H9 (cell line): ENCODE measurements around the gene CAMTA1. TPM values are rescaled to one million over a fixed set of nuclear protein-coding genes. Genes with fewer than 3 reads are reported as not detected.

Experiments used
- DNase-seq: peaks from one replicate; pipeline ENCODE4 v3.0.0-alpha.2; 2017
- H2AFZ ChIP-seq: one replicate; pipeline ENCODE4 v1.6.1; 2013; ENCODE audit warnings: mild to moderate bottlenecking, low read length, control low read depth, moderate library complexity
- H2AK5ac ChIP-seq: 2 replicates; pipeline ENCODE4 v1.6.1; 2013; ENCODE audit warnings: low read length, control low read depth, mixed read lengths; ENCODE audit not compliant: insufficient read length
- H2BK120ac ChIP-seq: one replicate; pipeline ENCODE4 v1.6.1; 2013; ENCODE audit warnings: low read depth, mild to moderate bottlenecking, low read length, control low read depth, inconsistent platforms; ENCODE audit not compliant: poor library complexity, severe bottlenecking
- H2BK12ac ChIP-seq: 2 replicates; pipeline ENCODE4 v1.6.1; 2013; ENCODE audit warnings: low read length, control low read depth, mixed read lengths, low read depth; ENCODE audit not compliant: insufficient read length
- H2BK15ac ChIP-seq: 2 replicates; pipeline ENCODE4 v1.6.1; 2013; ENCODE audit warnings: low read depth, low read length, control low read depth
- H2BK20ac ChIP-seq: one replicate; pipeline ENCODE4 v1.6.1; 2013; ENCODE audit warnings: low read depth, mild to moderate bottlenecking, low read length, control low read depth, inconsistent platforms; ENCODE audit not compliant: poor library complexity, severe bottlenecking
- H2BK5ac ChIP-seq: 2 replicates; pipeline ENCODE4 v1.6.1; 2013; ENCODE audit warnings: low read length, control low read depth, mixed read lengths; ENCODE audit not compliant: insufficient read length
- H3K14ac ChIP-seq: 2 replicates; pipeline ENCODE4 v1.6.1; 2013; ENCODE audit warnings: low read length, control low read depth; ENCODE audit not compliant: insufficient read depth
- H3K18ac ChIP-seq: 2 replicates; pipeline ENCODE4 v1.6.1; 2013; ENCODE audit warnings: low read depth, mild to moderate bottlenecking, mixed read lengths, low read length, control low read depth; ENCODE audit not compliant: insufficient read length
- H3K23ac ChIP-seq: 2 replicates; pipeline ENCODE4 v1.6.1; 2013; ENCODE audit warnings: low read length, control low read depth, mixed read lengths, low read depth; ENCODE audit not compliant: insufficient read length
- H3K23me2 ChIP-seq: 2 replicates; pipeline ENCODE4 v1.6.1; 2013; ENCODE audit warnings: low read depth, mild to moderate bottlenecking, mixed read lengths, low read length, control low read depth; ENCODE audit not compliant: insufficient read length, poor library complexity, severe bottlenecking
- H3K27ac ChIP-seq: 2 replicates; pipeline ENCODE4 v1.5.1; 2013; ENCODE audit warnings: low read length, control low read depth, mixed read lengths, low read depth; ENCODE audit not compliant: insufficient read length
- H3K27me3 ChIP-seq: 2 replicates; pipeline ENCODE4 v1.6.1; 2013; ENCODE audit warnings: low read length, control low read depth, inconsistent platforms; ENCODE audit not compliant: insufficient read depth
- H3K4ac ChIP-seq: 2 replicates; pipeline ENCODE4 v1.6.1; 2013; ENCODE audit warnings: low read depth, mild to moderate bottlenecking, control low read depth, inconsistent platforms, low read length, moderate library complexity
- H3K4me1 ChIP-seq: 2 replicates; pipeline ENCODE4 v1.6.1; 2013; ENCODE audit warnings: low read length, control low read depth, inconsistent platforms; ENCODE audit not compliant: insufficient read depth
- H3K4me2 ChIP-seq: 2 replicates; pipeline ENCODE4 v1.6.1; 2013; ENCODE audit warnings: low read length, control low read depth, mixed read lengths; ENCODE audit not compliant: insufficient read length, insufficient read depth
- H3K56ac ChIP-seq: 2 replicates; pipeline ENCODE4 v1.6.1; 2013; ENCODE audit warnings: low read depth, mild to moderate bottlenecking, mixed read lengths, low read length, control low read depth; ENCODE audit not compliant: insufficient read length
- H3K79me1 ChIP-seq: 2 replicates; pipeline ENCODE4 v1.6.1; 2013; ENCODE audit warnings: low read depth, mild to moderate bottlenecking, moderate library complexity, low read length, control low read depth, inconsistent platforms; ENCODE audit not compliant: insufficient read depth, poor library complexity, severe bottlenecking
- H3K79me2 ChIP-seq: 2 replicates; pipeline ENCODE4 v1.6.1; 2013; ENCODE audit warnings: low read length, control low read depth, inconsistent platforms; ENCODE audit not compliant: insufficient read depth
- H3K9ac ChIP-seq: 2 replicates; pipeline ENCODE4 v1.6.1; 2013; ENCODE audit warnings: low read length, control low read depth, mixed read lengths; ENCODE audit not compliant: insufficient read length; ENCODE audit errors: extremely low read depth
- H3K9me3 ChIP-seq: one replicate; pipeline ENCODE4 v1.6.1; 2013; ENCODE audit warnings: low read depth, low read length, inconsistent platforms; ENCODE audit not compliant: control insufficient read depth
- H3T11ph ChIP-seq: one replicate; pipeline ENCODE4 v1.6.1; 2013; ENCODE audit warnings: mild to moderate bottlenecking, low read length, control low read depth, inconsistent platforms
- H4K20me1 ChIP-seq: one replicate; pipeline ENCODE4 v1.6.1; 2013; ENCODE audit not compliant: control insufficient read depth, insufficient read length, insufficient read depth
- H4K5ac ChIP-seq: 2 replicates; pipeline ENCODE4 v1.6.1; 2013; ENCODE audit warnings: low read depth, mild to moderate bottlenecking, mixed read lengths, low read length, control low read depth; ENCODE audit not compliant: insufficient read length
- H4K8ac ChIP-seq: replicated peaks from 2 replicates; pipeline ENCODE4 v1.6.1; 2013; ENCODE audit warnings: low read length, control low read depth, mixed read lengths, low read depth; ENCODE audit not compliant: insufficient read length
- H4K91ac ChIP-seq: 2 replicates; pipeline ENCODE4 v1.6.1; 2013; ENCODE audit warnings: low read depth, mild to moderate bottlenecking, moderate library complexity, mixed read lengths, low read length, control low read depth; ENCODE audit not compliant: insufficient read length
- H3K27ac Mint-ChIP-seq, 3 experiments: 2 replicates in 2 of 3; 3 replicates in 1 of 3; pipeline ENCODE4 v1.8.0; 2020 to 2021; ENCODE audit warnings: mixed read lengths in 3 of 3, mild to moderate bottlenecking in 1 of 3, moderate library complexity in 1 of 3
- H3K27me3 Mint-ChIP-seq: 2 replicates; pipeline ENCODE4 v1.8.0; 2021; ENCODE audit warnings: low read depth, mild to moderate bottlenecking, moderate library complexity, mixed read lengths
- H3K36me3 Mint-ChIP-seq, 3 experiments: 2 replicates in 2 of 3; 3 replicates in 1 of 3; pipeline ENCODE4 v1.8.0; 2020 to 2021; ENCODE audit warnings: low read depth in 3 of 3, mixed read lengths in 3 of 3; ENCODE audit not compliant: insufficient read depth in 1 of 3
- H3K4me1 Mint-ChIP-seq, 2 experiments: 2 replicates each; pipeline ENCODE4 v1.8.0; 2020; ENCODE audit warnings: mixed read lengths in 2 of 2
- H3K4me3 Mint-ChIP-seq, 2 experiments: 2 replicates in 1 of 2; 3 replicates in 1 of 2; pipeline ENCODE4 v1.8.0; 2020 to 2021; ENCODE audit warnings: mild to moderate bottlenecking in 2 of 2, mixed read lengths in 2 of 2, moderate library complexity in 1 of 2
- H3K9me3 Mint-ChIP-seq, 2 experiments: 2 replicates in 1 of 2; 3 replicates in 1 of 2; pipeline ENCODE4 v1.8.0; 2020; ENCODE audit warnings: mild to moderate bottlenecking in 2 of 2, mixed read lengths in 2 of 2, moderate library complexity in 1 of 2
- CTCF ChIP-seq: fragments of 200-600 bp; sonication (generic); conservative IDR thresholded peaks from 3 replicates; pipeline ENCODE4 v1.8.0; 2021; ENCODE audit warnings: antibody characterized with exemption, mild to moderate bottlenecking
- WGBS: extraction: QIAGEN DNeasy Blood & Tissue Kit; methylation state at CpG from one replicate; pipeline ENCODE4 v1.1.7; 2013; ENCODE audit warnings: missing lambda C conversion rate, low lambda C conversion rate, mixed read lengths; ENCODE audit not compliant: insufficient read length; ENCODE audit errors: extremely low coverage; 5-methylcytosine and 5-hydroxymethylcytosine counted together
- total RNA-seq: library from RNA; stranded (reverse); gene quantifications from 2 replicates; pipeline ENCODE4 v1.2.1, GENCODE V29; 2021

CAMTA1 gene
- total RNA-seq, 1 experiment from 2014 or later, result 115 TPM

GRCh38 chr1:6922096-6922931 is 137.1 kb downstream of the CAMTA1 start:
- Histone ChIP-seq H3K18ac (no peak overlapping the region), H3K56ac (no peak overlapping the region), H3K4ac (no peak overlapping the region), H3K27me3 (no peaks in the 10 kb centered on the region), H2AFZ (no peak overlapping the region), H3K4me2 (no peak overlapping the region), H4K5ac (no peak overlapping the region), H4K8ac (no peak overlapping the region), H2AK5ac (no peak overlapping the region), H2BK15ac (no peak overlapping the region), H3K23ac (no peak overlapping the region), H3K27ac (no peak overlapping the region), H4K91ac (no peak overlapping the region), H3K79me1 (no peaks in the 10 kb centered on the region), H3K23me2 (no peaks in the 10 kb centered on the region), H2BK120ac (no peak overlapping the region), H3K14ac (no peak overlapping the region), H3K9ac (no peak overlapping the region), H3K9me3 (no peaks in the 10 kb centered on the region), H2BK5ac (no peak overlapping the region), H3K79me2 (no peaks in the 10 kb centered on the region), H2BK20ac (no peak overlapping the region), H3T11ph (no peak overlapping the region), H4K20me1 (no peaks in the 10 kb centered on the region), H3K4me1 (no peaks in the 10 kb centered on the region), H2BK12ac (no peak overlapping the region)
- Mint-ChIP-seq H3K36me3 (peaks cover 16 to 32% (median 19%) of the 10 kb centered on the region in 3 experiments), H3K27me3 (peaks cover 9% of the 10 kb centered on the region), H3K4me3 (no peak overlapping the region), H3K4me1 (peaks cover 10 to 25% of the 10 kb centered on the region in 2 experiments), H3K9me3 (peaks cover 28 to 31% of the 10 kb centered on the region in 2 experiments), H3K27ac (no peak overlapping the region)
- no peak for DNase-seq
- WGBS, result no CpG with 5 or more reads among the region's 8 CpGs
- TF ChIP-seq CTCF, result no peak
